ENCODE results near the gene TPCN1.

Gene TPCN1

DNA sequence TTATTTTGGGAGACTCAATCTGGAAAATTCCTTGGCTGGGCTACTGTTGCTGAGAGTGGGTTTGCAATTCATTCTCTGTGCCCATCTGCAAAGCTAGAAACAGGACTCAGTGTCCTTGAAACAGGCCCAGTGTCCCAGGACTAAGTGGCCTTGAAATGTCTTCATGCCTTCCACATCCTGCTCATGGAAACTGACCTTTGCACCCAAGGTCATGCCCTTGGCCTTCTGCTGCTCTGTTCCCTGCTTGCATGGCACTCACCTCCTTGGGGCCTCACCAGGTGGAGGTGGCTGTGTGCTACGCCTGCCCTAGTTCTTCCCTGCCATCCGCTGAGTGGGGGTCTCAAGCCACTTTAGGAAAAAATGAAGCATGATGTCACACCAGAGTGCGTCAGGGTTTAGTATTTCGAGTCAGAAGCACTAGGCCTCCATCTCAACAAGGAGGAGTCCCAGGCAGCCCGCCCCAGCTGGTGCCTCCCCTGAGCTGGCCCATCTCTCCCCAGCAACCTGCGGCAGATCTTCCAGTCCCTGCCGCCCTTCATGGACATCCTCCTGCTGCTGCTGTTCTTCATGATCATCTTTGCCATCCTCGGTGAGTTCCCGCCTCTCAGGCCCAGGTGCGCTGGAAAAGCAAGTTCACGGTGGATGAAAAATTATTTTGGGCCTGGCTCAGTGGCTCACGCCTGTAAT lies 48.1 kb downstream of the TPCN1 start:
- H3K4me1 ChIP-seq (ENCODE audit: insufficient read depth, poor library complexity, severe bottlenecking) = no peaks in the 10 kb centered on the region
- DNase-seq (ENCODE audit: low spot score) = no peak
- no peak for ATAC-seq (ENCODE audit: low read depth)
- H3K4me3 ChIP-seq (ENCODE audit: severe bottlenecking) = no peak overlapping the region
- no peak overlapping the region for H3K27ac ChIP-seq (ENCODE audit: poor library complexity, severe bottlenecking)
- no peak for TF ChIP-seq CTCF (IDR thresholded peaks at IDR 0.05; ENCODE audit: poor library complexity, severe bottlenecking)
- peaks cover 61% of the 10 kb centered on the region for H3K36me3 ChIP-seq (ENCODE audit: low read depth)
- no peaks in the 10 kb centered on the region for H3K27me3 ChIP-seq (ENCODE audit: insufficient read depth, poor library complexity, severe bottlenecking)
- no peaks in the 10 kb centered on the region for H3K9me3 ChIP-seq (ENCODE audit: severe bottlenecking)

- DNase-seq (ENCODE audit: low spot score) = no peak
- H3K27me3 ChIP-seq (ENCODE audit: insufficient read depth, poor library complexity, severe bottlenecking) = no peaks in the 10 kb centered on the region
- H3K36me3 ChIP-seq (ENCODE audit: low read depth) = peaks cover 69% of the 10 kb centered on the region
Measured at GRCh38 chr12:113270709-113271009, 49.4 kb downstream of the TPCN1 start.

GRCh38 chr12:113271466-113271852 lies 50.2 kb downstream of the TPCN1 start:
- no peak for TF ChIP-seq CTCF (IDR thresholded peaks at IDR 0.05; ENCODE audit: poor library complexity, severe bottlenecking)
- Histone ChIP-seq H3K27ac (ENCODE audit: poor library complexity, severe bottlenecking) (peak overlapping the region; percentile 14), H3K4me3 (ENCODE audit: severe bottlenecking) (no peak overlapping the region), H3K9me3 (ENCODE audit: severe bottlenecking) (no peaks in the 10 kb centered on the region), H3K36me3 (ENCODE audit: low read depth) (peaks cover 71% of the 10 kb centered on the region), H3K4me1 (ENCODE audit: insufficient read depth, poor library complexity, severe bottlenecking) (no peaks in the 10 kb centered on the region), H3K27me3 (ENCODE audit: insufficient read depth, poor library complexity, severe bottlenecking) (no peaks in the 10 kb centered on the region)
- no peak for ATAC-seq (ENCODE audit: low read depth)
- DNase-seq (ENCODE audit: low spot score) = no peak

More at GRCh38 chr12:113270709-113271009, 49.4 kb downstream of the TPCN1 start:
- no peak for ATAC-seq (ENCODE audit: low read depth)
- TF ChIP-seq CTCF (IDR thresholded peaks at IDR 0.05; ENCODE audit: poor library complexity, severe bottlenecking) = no peak
- no peaks in the 10 kb centered on the region for H3K9me3 ChIP-seq (ENCODE audit: severe bottlenecking)
- no peaks in the 10 kb centered on the region for H3K4me1 ChIP-seq (ENCODE audit: insufficient read depth, poor library complexity, severe bottlenecking)
- H3K4me3 ChIP-seq (ENCODE audit: severe bottlenecking) = no peak overlapping the region
- no peak overlapping the region for H3K27ac ChIP-seq (ENCODE audit: poor library complexity, severe bottlenecking)

GRCh38 chr12:113271853-113272561 lies 50.7 kb downstream of the TPCN1 start:
- peaks cover 67% of the 10 kb centered on the region for H3K36me3 ChIP-seq (ENCODE audit: low read depth)
- H3K27ac ChIP-seq (ENCODE audit: poor library complexity, severe bottlenecking) = peak overlapping the region; percentile 14
- no peaks in the 10 kb centered on the region for H3K9me3 ChIP-seq (ENCODE audit: severe bottlenecking)
- H3K27me3 ChIP-seq (ENCODE audit: insufficient read depth, poor library complexity, severe bottlenecking) = no peaks in the 10 kb centered on the region
- DNase-seq (ENCODE audit: low spot score) (no peak), ATAC-seq (ENCODE audit: low read depth) (peak; percentile 73)
- no peak overlapping the region for H3K4me3 ChIP-seq (ENCODE audit: severe bottlenecking)
- H3K4me1 ChIP-seq (ENCODE audit: insufficient read depth, poor library complexity, severe bottlenecking) = no peaks in the 10 kb centered on the region
- TF ChIP-seq CTCF (IDR thresholded peaks at IDR 0.05; ENCODE audit: poor library complexity, severe bottlenecking) = no peak

Data from RWPE2 (cell line).